Neural cell (in vitro differentiated cells): ENCODE data around the gene GPSM3. TPM values are rescaled to one million over a fixed set of nuclear protein-coding genes. Genes with fewer than 3 reads are reported as not detected.

Experiments
- H2AFZ ChIP-seq: fragments of 200-600, 300-800 bp; sonication (generic), shearing (Covaris generic); 2 replicates; pipeline ENCODE4 v1.6.0; 2014; ENCODE audit warnings: low read depth, mild to moderate bottlenecking, antibody characterized with exemption, low read length, moderate library complexity
- H3F3A ChIP-seq: fragments of 200-600 bp; shearing (Covaris generic); 2 replicates; pipeline ENCODE4 v1.6.1; 2016; ENCODE audit warnings: mild to moderate bottlenecking, moderate library complexity, mixed read lengths, antibody characterized with exemption, low read length; ENCODE audit not compliant: insufficient read depth, poor library complexity, severe bottlenecking
- H3K27ac ChIP-seq: fragments of 200-600, 300-800 bp; sonication (generic), shearing (Covaris generic); 2 replicates; pipeline ENCODE4 v1.5.1; 2014; ENCODE audit warnings: mild to moderate bottlenecking, low read length, moderate library complexity
- H3K27me3 ChIP-seq: fragments of 300-800, 200-600 bp; sonication (generic), shearing (Covaris generic); 2 replicates; pipeline ENCODE4 v1.6.0; 2014; ENCODE audit warnings: mild to moderate bottlenecking, low read depth, low read length, moderate library complexity; ENCODE audit not compliant: insufficient read depth
- H3K36me3 ChIP-seq: fragments of 300-800, 200-600 bp; sonication (generic), shearing (Covaris generic); 2 replicates; pipeline ENCODE4 v1.5.1; 2014; ENCODE audit warnings: mild to moderate bottlenecking, antibody characterized with exemption, low read length, moderate library complexity; ENCODE audit not compliant: insufficient read depth
- H3K4me2 ChIP-seq: fragments of 300-800, 200-600 bp; sonication (generic), shearing (Covaris generic); 2 replicates; pipeline ENCODE4 v1.6.0; 2014; ENCODE audit warnings: mild to moderate bottlenecking, low read length
- H3K4me3 ChIP-seq: fragments of 300-800, 200-600 bp; sonication (generic), shearing (Covaris generic); 2 replicates; pipeline ENCODE4 v1.5.1; 2014; ENCODE audit warnings: mild to moderate bottlenecking, low read length, moderate library complexity
- H3K79me2 ChIP-seq: fragments of 200-600 bp; shearing (Covaris generic); replicated peaks from 2 replicates; pipeline ENCODE4 v1.6.0; 2014; ENCODE audit warnings: mild to moderate bottlenecking, low read length, moderate library complexity; ENCODE audit not compliant: insufficient read depth
- H3K9ac ChIP-seq: fragments of 300-800, 200-600 bp; sonication (generic), shearing (Covaris generic); 2 replicates; pipeline ENCODE4 v1.6.1; 2016; ENCODE audit warnings: mild to moderate bottlenecking, low read length, mixed read lengths
- H3K9me2 ChIP-seq: fragments of 200-600 bp; shearing (Covaris generic); 2 replicates; pipeline ENCODE4 v1.6.1; 2016; ENCODE audit warnings: mild to moderate bottlenecking, low read length, mixed read lengths; ENCODE audit not compliant: insufficient read depth
- H3K9me3 ChIP-seq: fragments of 200-600, 300-800 bp; sonication (generic), shearing (Covaris generic); 2 replicates; pipeline ENCODE4 v1.6.1; 2016; ENCODE audit warnings: mild to moderate bottlenecking, mixed run types, low read length, moderate library complexity, mixed read lengths
- H4K20me1 ChIP-seq: fragments of 200-600 bp; shearing (Covaris generic); 2 replicates; pipeline ENCODE4 v1.6.1; 2016; ENCODE audit warnings: mild to moderate bottlenecking, mixed run types; ENCODE audit not compliant: insufficient read depth
- CTCF ChIP-seq: fragments of 450-650 bp; IDR thresholded peaks from 2 replicates; pipeline ENCODE4 v1.5.1; 2014; ENCODE audit warnings: antibody characterized with exemption, mild to moderate bottlenecking, moderate library complexity; ENCODE audit not compliant: poor library complexity, severe bottlenecking
- EP300 ChIP-seq: fragments of 450-650 bp; conservative IDR thresholded peaks from 2 replicates; pipeline ENCODE4 v1.6.1; 2014; ENCODE audit warnings: antibody characterized with exemption, mild to moderate bottlenecking, moderate library complexity; ENCODE audit not compliant: poor library complexity, severe bottlenecking
- EZH2 ChIP-seq: fragments of 200-600, 300-800 bp; shearing (Covaris generic), sonication (generic); IDR thresholded peaks from 2 replicates; pipeline ENCODE4 v1.6.1; 2014; ENCODE audit warnings: antibody characterized with exemption, low read length, borderline replicate concordance, mild to moderate bottlenecking; ENCODE audit not compliant: insufficient read depth, poor library complexity, severe bottlenecking
- POLR2AphosphoS5 ChIP-seq: IDR thresholded peaks from 2 replicates; pipeline ENCODE4 v1.6.1; 2012
- RAD21 ChIP-seq: fragments of 450-650 bp; conservative IDR thresholded peaks from 2 replicates; pipeline ENCODE4 v1.6.1; 2014; ENCODE audit warnings: antibody characterized with exemption, mild to moderate bottlenecking, moderate library complexity
- REST ChIP-seq: IDR thresholded peaks from 2 replicates; pipeline ENCODE4 v1.6.1; 2012; ENCODE audit warnings: borderline replicate concordance
- SMC3 ChIP-seq: fragments of 450-650 bp; conservative IDR thresholded peaks from 2 replicates; pipeline ENCODE4 v1.6.1; 2014; ENCODE audit warnings: antibody characterized with exemption, mild to moderate bottlenecking, moderate library complexity; ENCODE audit not compliant: poor library complexity
- TAF1 ChIP-seq: IDR thresholded peaks from 2 replicates; pipeline ENCODE4 v1.6.1; 2012; ENCODE audit warnings: low read depth
- polyA plus RNA-seq: library from polyadenylated mRNA; depleted of rRNA; stranded (reverse); fragments of >200 nt; gene quantifications from 2 replicates; pipeline ENCODE4 v1.2.3, GENCODE V29; 2014

Gene GPSM3
- polyA plus RNA-seq, 1 donor from 2014 or later, result 1.2 TPM

DNA sequence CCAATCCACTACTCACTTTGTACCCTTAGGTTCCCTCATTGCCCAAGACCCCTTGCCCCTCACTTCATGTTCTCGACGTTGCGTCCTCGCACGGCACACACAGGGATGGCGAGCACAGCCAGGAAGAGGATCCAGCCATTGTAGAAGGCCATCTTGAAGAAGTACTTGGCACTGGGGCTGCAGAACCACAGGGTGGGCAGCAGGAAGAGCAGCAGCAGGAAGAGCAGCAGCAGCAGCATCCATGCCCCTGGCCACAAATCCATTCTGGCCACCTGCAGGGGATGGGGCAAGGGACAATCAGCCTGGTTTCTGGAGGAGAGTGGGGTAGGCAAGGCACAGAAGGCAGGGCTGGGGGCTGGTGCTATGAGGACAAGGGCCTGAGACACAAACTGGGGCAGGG is 21.2 kb downstream of the GPSM3 start:
- no peaks in the 10 kb centered on the region for H3F3A ChIP-seq
- H3K36me3 ChIP-seq, result no peaks in the 10 kb centered on the region
- peaks cover 32% of the 10 kb centered on the region for H3K79me2 ChIP-seq
- H3K9me3 ChIP-seq, result no peaks in the 10 kb centered on the region
- no peak overlapping the region for H3K9ac ChIP-seq
- H2AFZ ChIP-seq, result no peak overlapping the region
- H3K27me3 ChIP-seq, result no peaks in the 10 kb centered on the region
- no peaks in the 10 kb centered on the region for H4K20me1 ChIP-seq
- H3K9me2 ChIP-seq, result no peaks in the 10 kb centered on the region
- H3K4me2 ChIP-seq, result no peak overlapping the region
- no peak overlapping the region for H3K27ac ChIP-seq
- TF ChIP-seq REST (no peak), SMC3 (no peak), EP300 (no peak), EZH2 (no peak)
- no peak overlapping the region for H3K4me3 ChIP-seq

DNA sequence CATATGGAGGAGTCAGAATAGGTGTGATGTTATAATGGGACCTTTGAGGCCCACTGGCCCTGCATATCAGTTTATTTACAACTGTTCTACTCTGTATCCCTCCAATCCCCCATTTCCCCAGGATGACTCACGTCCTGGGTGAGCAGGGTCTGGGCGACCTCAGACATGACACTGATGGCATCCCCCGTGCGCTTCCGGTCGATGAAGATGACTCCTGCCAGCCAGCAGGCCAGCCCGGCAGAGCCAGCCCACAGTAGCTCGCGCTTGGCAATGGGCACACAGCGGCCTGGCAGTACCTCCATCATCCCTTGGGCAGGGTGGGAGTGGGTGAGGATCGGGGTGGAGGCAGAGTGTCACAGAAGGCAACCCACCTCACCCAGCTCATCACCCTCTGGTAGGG is 22.1 kb downstream of the GPSM3 start:
- TF ChIP-seq POLR2AphosphoS5 (no peak), SMC3 (no peak), RAD21 (no peak), EP300 (no peak), CTCF (no peak)
- no peaks in the 10 kb centered on the region for H3K9me2 ChIP-seq
- H3K79me2 ChIP-seq, result peaks cover 26% of the 10 kb centered on the region
- H3K27me3 ChIP-seq, result no peaks in the 10 kb centered on the region
- H2AFZ ChIP-seq, result no peak overlapping the region
- no peaks in the 10 kb centered on the region for H3F3A ChIP-seq
- no peaks in the 10 kb centered on the region for H3K36me3 ChIP-seq
- no peak overlapping the region for H3K4me2 ChIP-seq
- H4K20me1 ChIP-seq, result no peaks in the 10 kb centered on the region
- no peak overlapping the region for H3K9ac ChIP-seq
- H3K4me3 ChIP-seq, result no peak overlapping the region
- H3K9me3 ChIP-seq, result no peaks in the 10 kb centered on the region
- no peak overlapping the region for H3K27ac ChIP-seq

DNA sequence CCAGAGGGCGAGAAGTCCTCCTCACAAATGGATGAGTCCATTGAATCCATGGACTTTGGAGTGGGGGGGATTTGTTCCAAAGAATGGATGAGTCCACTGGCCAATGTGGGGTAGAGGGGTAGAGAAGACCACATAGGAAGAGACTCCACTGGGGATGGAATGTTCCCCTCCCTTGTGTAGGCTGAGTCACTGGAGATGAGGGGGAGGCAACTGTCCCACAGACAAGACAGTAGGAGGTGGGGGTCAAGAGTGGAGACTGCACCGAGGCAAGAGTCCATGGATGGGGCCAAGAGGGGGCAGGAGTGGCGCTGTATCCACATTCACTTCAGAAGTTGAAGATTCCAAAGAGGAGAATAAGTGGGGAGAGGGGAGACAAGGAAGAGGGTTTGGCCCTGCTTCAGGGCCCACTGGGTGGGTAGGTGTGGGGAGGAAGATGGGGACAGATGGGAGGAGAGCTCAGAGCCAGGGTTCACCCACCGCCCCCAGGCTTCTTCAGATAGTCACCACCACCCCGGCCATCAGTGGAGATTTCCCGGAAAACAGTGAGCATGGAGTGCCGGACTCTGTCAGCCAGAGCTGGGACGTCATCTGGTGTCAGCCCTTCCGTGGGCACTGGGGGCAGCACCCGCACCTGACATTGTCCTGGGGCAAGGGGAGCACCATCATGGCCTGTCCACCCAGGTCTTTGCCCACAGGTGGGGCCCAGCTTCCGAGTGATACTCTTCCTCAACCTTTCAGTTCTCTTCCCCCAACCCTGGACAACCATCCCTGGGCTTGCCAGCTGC is 23.4 kb downstream of the GPSM3 start:
- Histone ChIP-seq H3F3A (no peaks in the 10 kb centered on the region), H3K9me2 (no peaks in the 10 kb centered on the region), H3K27ac (no peak overlapping the region), H3K9me3 (no peaks in the 10 kb centered on the region), H3K9ac (no peak overlapping the region), H3K27me3 (no peaks in the 10 kb centered on the region), H2AFZ (no peak overlapping the region), H3K4me2 (no peak overlapping the region), H3K79me2 (peaks cover 13% of the 10 kb centered on the region), H4K20me1 (no peaks in the 10 kb centered on the region), H3K4me3 (no peak overlapping the region), H3K36me3 (no peaks in the 10 kb centered on the region)
- TF ChIP-seq REST (no peak), EP300 (no peak), SMC3 (no peak), EZH2 (no peak), RAD21 (no peak), TAF1 (no peak), CTCF (no peak)
